ENCODE results near the gene LGMN. TPM values are rescaled to one million over a fixed set of nuclear protein-coding genes. Genes with fewer than 3 reads are reported as not detected.

The LGMN gene
- total and polyA plus RNA-seq, 2 of the 8 experiments (the other 6 are each of a cell fraction or from before 2014, with no cell fraction given): 57.4 to 83.4 TPM

GRCh38 chr14:92668276-92668973 lies 80.0 kb downstream of the LGMN start:
- DNase-seq (ENCODE audit: low read depth in 1 of 2, low spot score in 2 of 2): no peak
- Histone ChIP-seq H3K18ac (ENCODE audit: extremely low read depth, low read length) (no peak overlapping the region), H3K56ac (replicated peaks; ENCODE audit: insufficient read length, low read depth, low read length) (no peak overlapping the region), H3K36me3 (ENCODE audit: control insufficient read depth in 2 of 4, insufficient read depth in 4 of 4, low read length in 3 of 4) (no peaks in the 10 kb centered on the region), H3K23me2 (ENCODE audit: low read depth, low read length) (no peaks in the 10 kb centered on the region), H4K5ac (ENCODE audit: insufficient read length, low read depth, low read length) (no peak overlapping the region), H3K79me1 (ENCODE audit: low read depth, low read length) (no peaks in the 10 kb centered on the region; the same call in 1 of the 2 replicates), H3K4me2 (ENCODE audit: insufficient read depth in 1 of 2, low read depth in 2 of 2, low read length in 2 of 2) (no peak overlapping the region), H4K8ac (ENCODE audit: extremely low read depth, insufficient read depth, low read length) (no peak overlapping the region), H2AK5ac (ENCODE audit: low read depth, low read length) (no peak overlapping the region), H3K23ac (ENCODE audit: insufficient read length) (no peak overlapping the region), H2BK5ac (ENCODE audit: low read depth, low read length) (no peak overlapping the region), H4K20me1 (replicated peaks in 1 of 2; ENCODE audit: control insufficient read depth in 1 of 2, insufficient read depth in 2 of 2, low read length in 2 of 2) (no peaks in the 10 kb centered on the region), H3K79me2 (ENCODE audit: control insufficient read depth in 1 of 2, insufficient read depth in 2 of 2, low read length in 2 of 2) (no peaks in the 10 kb centered on the region), H3K14ac (ENCODE audit: insufficient read length) (no peak overlapping the region), H3K4ac (replicated peaks; ENCODE audit: insufficient read length, low read depth, low read length) (no peak overlapping the region), H2BK20ac (ENCODE audit: low read length) (no peak overlapping the region), H4K91ac (replicated peaks; ENCODE audit: insufficient read length, low read length) (no peak overlapping the region), H3K27ac (ENCODE audit: low read depth, low read length) (no peak overlapping the region), H3K4me3 (ENCODE audit: extremely low read depth in 1 of 4, insufficient read depth in 2 of 4, low read depth in 3 of 4, low read length in 4 of 4) (no peak overlapping the region), H2BK12ac (ENCODE audit: low read depth, low read length) (no peak overlapping the region), H3K4me1 (replicated peaks in 1 of 4; ENCODE audit: control insufficient read depth in 3 of 4, insufficient read depth in 4 of 4, low read length in 3 of 4) (peaks cover 0 to 2% (median 0%) of the 10 kb centered on the region in 4 experiments; a peak in 1 of 7 replicates), H2BK15ac (ENCODE audit: low read length) (no peak overlapping the region), H3K9me3 (ENCODE audit: insufficient read depth in 2 of 2, low read depth in 1 of 2, low read length in 1 of 2) (no peaks in the 10 kb centered on the region), H2BK120ac (replicated peaks; ENCODE audit: low read depth, low read length) (no peak overlapping the region), H3K27me3 (replicated peaks in 1 of 4; ENCODE audit: control insufficient read depth in 3 of 4, extremely low read depth in 1 of 4, insufficient read depth in 3 of 4, low read length in 3 of 4) (no peaks in the 10 kb centered on the region), H2AFZ (ENCODE audit: low read length) (no peak overlapping the region), H3K9ac (replicated peaks in 1 of 4; ENCODE audit: extremely low read depth in 1 of 4, low read depth in 3 of 4, low read length in 3 of 4) (no peak overlapping the region)
- 77% methylated on average over 4 of the region's 4 CpGs; no CpG with 5 or more reads in 1 of the 2 experiments for WGBS, 2 experiments (ENCODE audit: extremely low coverage in 1 of 2, insufficient coverage in 1 of 2, insufficient read length in 1 of 2, insufficient replicate concordance in 2 of 2, low coverage in 1 of 2, low lambda C conversion rate in 2 of 2, missing lambda C conversion rate in 1 of 2)
- ChIA-PET POLR2A (ENCODE audit: partially characterized antibody) (no interaction called here), CTCF (ENCODE audit: partially characterized antibody) (interaction anchor here (0.6 to 1.9 kb wide), 4 partner anchors 15 to 72 kb away, joined by 3 to 6 read pairs (median 4); no protein-coding TSS in a partner anchor)
- TF ChIP-seq USF2 (IDR thresholded peaks at IDR 0.05; ENCODE audit: low read length) (no peak), TCF12 (IDR thresholded peaks at IDR 0.05; ENCODE audit: low read depth, low read length) (no peak), RXRA (IDR thresholded peaks at IDR 0.05; ENCODE audit: insufficient read depth, low read depth, low read length) (no peak), RNF2 (IDR thresholded peaks at IDR 0.05; ENCODE audit: borderline replicate concordance, low read depth, low read length, missing control alignments, poor library complexity, severe bottlenecking) (no peak), POLR2AphosphoS5 (IDR thresholded peaks at IDR 0.05; ENCODE audit: low read depth, low read length) (no peak), PHF8 (conservative IDR thresholded peaks at IDR 0.05; ENCODE audit: low read depth, low read length) (no peak), GTF2F1 (IDR thresholded peaks at IDR 0.05; ENCODE audit: borderline replicate concordance, low read depth, low read length) (no peak), MAX (IDR thresholded peaks at IDR 0.05) (no peak), CEBPB (IDR thresholded peaks at IDR 0.05; ENCODE audit: low read depth, low read length) (no peak), ATF3 (IDR thresholded peaks at IDR 0.05; ENCODE audit: insufficient read depth, low read depth, low read length) (no peak), CHD2 (IDR thresholded peaks at IDR 0.05; ENCODE audit: low read length) (no peak)
- FAIRE-seq: no peak

Measured in H1 (cell line).